Transverse colon (tissue), 4 donors: ENCODE results near the gene JAZF1.

Source experiments
- CTCF ChIP-seq, 5 experiments: fragments of 200-600 bp in 3 of 5; fragments of 450-650 bp in 2 of 5; sonication (generic) in 3 of 5; IDR thresholded peaks; 1 replicate in 2 of 5; 2 replicates in 3 of 5; pipeline ENCODE4 v1.5.1; 2016 to 2017; ENCODE audit warnings: antibody characterized with exemption in 5 of 5, inconsistent platforms in 3 of 5, mild to moderate bottlenecking in 2 of 5, moderate library complexity in 1 of 5
- EP300 ChIP-seq: sonication (generic); formaldehyde crosslinking; IDR thresholded peaks from one replicate; pipeline ENCODE4 v1.6.1; 2017; ENCODE audit warnings: antibody characterized with exemption, low read depth
- POLR2A ChIP-seq: fragments of 450-650 bp; IDR thresholded peaks from one replicate; pipeline ENCODE4 v1.6.1; 2016; ENCODE audit warnings: antibody characterized with exemption, mild to moderate bottlenecking, moderate library complexity
- POLR2AphosphoS5 ChIP-seq, 3 donors: sonication (generic); formaldehyde crosslinking; IDR thresholded peaks; one replicate each; pipeline ENCODE4 v1.6.1; 2016; ENCODE audit warnings: antibody characterized with exemption in 3 of 3

- TF ChIP-seq CTCF (IDR thresholded peaks at IDR 0.05) (no peak), EP300 (no peak), POLR2A (no peak), POLR2AphosphoS5 (IDR thresholded peaks at IDR 0.05) (no peak)
Observed at GRCh38 chr7:28222636-28223035, 42.0 kb upstream of the JAZF1 start.
